HG02852 (cell line): ENCODE results near the gene LIN7C.
"Not testable (repeated sequence)": the region's sequence is repeated elsewhere in the genome, so short reads cannot be mapped to it uniquely, and the experiment has no call there.

Source experiments
- ATAC-seq: cut with Tn5 transposase; IDR thresholded peaks from one replicate; pipeline ENCODE4 v1.9.1; 2021; ENCODE audit warnings: mild to moderate bottlenecking, moderate library complexity; ENCODE audit not compliant: unreplicated experiment

Gene LIN7C

DNA sequence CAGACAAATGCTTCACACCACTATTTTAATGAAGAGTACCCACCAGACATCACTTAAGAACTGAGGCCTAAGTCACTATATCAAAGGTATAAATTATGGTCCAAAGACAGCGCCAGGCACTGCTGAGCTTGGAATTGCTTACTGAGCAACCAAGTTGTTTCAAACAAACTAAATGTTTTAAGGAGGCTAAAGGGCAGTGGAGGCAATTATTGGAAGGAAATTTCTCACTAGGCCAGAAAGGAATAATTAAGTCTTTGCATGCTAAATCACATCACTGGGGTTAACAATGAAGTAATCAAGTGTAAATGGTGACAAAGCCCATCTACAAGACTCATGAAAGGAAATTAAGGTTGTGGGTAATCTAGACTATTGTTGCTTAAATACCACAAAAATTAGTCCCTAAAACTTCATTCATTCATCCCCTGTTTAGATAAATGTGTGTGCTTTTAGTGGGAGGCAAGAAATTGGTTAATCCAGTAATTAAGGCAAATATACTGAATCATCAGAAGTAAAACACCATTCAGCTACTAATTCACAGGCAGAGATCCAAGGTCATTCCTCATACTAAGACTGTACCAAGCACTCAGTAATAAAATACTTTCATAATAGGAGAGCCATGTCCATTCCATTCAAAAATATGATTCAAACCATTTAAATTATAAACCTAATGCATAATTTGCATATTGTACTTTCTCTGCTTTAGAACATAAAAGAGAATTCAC is 55.2 kb downstream of the LIN7C start:
- ATAC-seq = no peak

DNA sequence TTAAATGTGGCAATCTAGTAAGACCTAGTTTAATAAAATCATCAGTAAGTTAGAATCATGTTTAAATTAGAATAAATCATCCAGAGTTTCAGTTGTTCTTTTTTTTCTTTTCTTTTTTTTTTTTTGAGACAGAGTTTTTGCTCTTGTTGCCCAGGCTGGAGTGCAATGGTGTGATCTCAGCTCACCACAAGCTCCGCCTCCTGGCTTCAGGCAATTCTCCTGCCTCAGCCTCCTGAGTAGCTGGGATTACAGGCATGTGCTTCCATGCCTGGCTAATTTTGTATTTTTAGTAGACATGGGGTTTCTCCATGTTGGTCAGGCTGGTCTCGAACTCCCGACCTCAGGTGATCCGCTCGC is 58.4 kb downstream of the LIN7C start:
- not testable (repeated sequence) for ATAC-seq

DNA sequence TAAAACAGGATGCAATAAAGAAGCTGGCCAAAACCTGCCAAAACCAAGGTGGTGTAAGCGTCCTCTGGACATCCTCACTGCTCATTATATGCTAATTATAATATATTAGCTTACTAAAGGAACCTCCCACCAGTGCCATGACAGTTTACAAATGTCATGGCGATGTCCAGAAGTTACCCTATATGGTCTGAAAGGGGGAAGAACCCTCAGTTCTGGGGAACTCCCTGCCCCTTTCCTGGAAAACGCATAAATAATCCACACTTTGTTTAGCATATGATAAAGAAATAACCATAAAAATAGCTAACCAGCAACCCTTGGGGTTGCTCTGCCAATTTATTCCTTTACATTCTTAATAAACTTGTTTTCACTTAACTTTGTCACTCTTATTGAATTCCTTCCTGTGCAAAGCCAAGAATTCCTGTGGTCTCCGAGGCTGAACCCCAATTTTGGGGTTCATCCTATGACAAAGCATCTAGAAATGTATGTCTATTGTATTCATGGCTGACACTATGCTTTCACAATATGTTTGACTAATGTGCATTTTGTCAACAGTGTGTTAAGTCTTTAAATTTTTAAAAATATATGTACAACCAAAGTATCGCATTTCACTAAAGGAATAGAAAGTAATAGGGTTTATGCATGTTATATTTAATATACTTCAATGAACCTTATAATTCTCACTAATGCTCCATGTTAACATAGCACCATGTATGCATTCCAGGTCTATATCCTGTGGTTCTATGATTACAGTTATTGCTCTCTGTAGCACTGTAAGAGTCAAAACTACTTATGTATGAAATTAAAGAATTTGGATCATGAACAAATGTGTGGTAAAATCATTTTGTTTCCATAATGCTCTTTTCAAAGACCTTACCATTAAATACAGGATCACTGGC is 59.0 kb downstream of the LIN7C start:
- no peak for ATAC-seq

DNA sequence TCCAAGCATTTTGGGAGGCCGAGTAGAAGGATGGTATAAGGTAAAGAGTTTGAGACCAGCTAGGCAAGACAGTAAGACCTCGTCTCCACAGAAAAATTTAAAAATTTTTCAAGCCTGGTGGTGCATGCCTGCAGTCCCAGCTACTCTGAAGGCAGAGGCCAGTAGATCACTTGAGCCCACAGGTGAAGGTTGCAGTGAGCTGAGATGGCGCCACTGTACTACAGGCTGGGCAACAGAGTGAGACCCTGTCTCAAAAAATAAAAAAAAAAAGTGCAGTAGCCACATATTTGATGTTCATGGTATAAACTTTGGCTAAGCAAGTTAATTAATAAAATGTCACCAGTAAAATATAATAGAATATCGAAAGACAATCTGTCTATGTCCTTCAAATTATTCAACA is 60.9 kb downstream of the LIN7C start:
- ATAC-seq = no peak

GRCh38 chr11:27444801-27445215 is 61.8 kb downstream of the LIN7C start:
- ATAC-seq = no peak
